ENCODE results near the gene SERTAD3. TPM values are rescaled to one million over a fixed set of nuclear protein-coding genes. Genes with fewer than 3 reads are reported as not detected.

The SERTAD3 gene
- total RNA-seq, 2 donors from 2014 or later, result 47.7 to 62.6 TPM

DNA sequence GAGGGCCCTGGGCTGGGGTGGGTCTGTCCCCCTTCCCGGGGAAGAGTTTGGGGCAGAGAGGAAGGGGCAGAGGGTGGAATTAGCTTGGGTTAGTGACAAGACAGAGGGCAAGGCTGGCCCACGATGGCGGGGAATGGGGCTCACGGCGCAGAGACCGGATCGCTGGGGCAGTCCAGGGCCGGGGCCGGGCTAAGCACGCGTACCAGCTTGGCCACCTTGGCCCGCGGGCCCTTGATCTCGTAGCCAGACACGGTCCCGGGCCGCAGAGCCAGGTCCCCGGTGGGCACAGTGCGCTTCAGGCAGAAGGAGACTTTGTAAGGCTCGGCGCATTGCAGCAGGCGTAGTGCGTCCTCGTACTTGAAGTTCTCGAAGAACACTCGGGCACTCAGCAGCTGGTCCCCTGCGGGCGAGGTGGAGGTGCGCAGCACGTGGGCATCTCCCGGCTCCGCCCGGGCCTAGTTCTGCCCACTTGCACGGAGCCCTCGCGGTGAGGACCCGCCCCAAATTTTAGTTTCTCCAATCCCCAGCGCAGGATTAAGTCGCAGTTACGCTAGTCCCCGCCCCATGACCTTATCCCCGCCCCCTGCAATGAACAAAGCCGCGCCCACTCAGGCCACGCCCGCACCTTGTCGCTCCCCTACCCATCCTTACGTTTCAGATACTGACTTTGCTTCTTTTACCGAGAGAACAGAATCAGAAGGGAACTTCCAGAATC, 45.6 kb downstream of the SERTAD3 start:
- Histone ChIP-seq H3K27ac (ENCODE audit: low read depth, low read length) (no peak overlapping the region), H3K4me1 (ENCODE audit: control insufficient read depth, insufficient read depth, low read length) (no peaks in the 10 kb centered on the region), H3K9ac (ENCODE audit: extremely low read depth, low read length, poor library complexity, severe bottlenecking) (no peak overlapping the region), H3K9me3 (ENCODE audit: control insufficient read depth, low read length) (no peaks in the 10 kb centered on the region), H3K27me3 (ENCODE audit: control insufficient read depth, insufficient read depth, low read length, poor library complexity, severe bottlenecking) (no peaks in the 10 kb centered on the region), H3K4me3 (ENCODE audit: low read length) (no peak overlapping the region), H3K36me3 (ENCODE audit: control insufficient read depth, insufficient read depth, low read length) (no peaks in the 10 kb centered on the region)
- DNase-seq, result peak; percentile 96
- Mint-ChIP-seq H3K4me3 (no peak overlapping the region), H3K9me3 (no peaks in the 10 kb centered on the region), H3K27ac (no peak overlapping the region), H3K36me3 (ENCODE audit: low read depth) (no peaks in the 10 kb centered on the region), H3K27me3 (ENCODE audit: insufficient read depth) (peaks cover 48% of the 10 kb centered on the region), H3K4me1 (no peaks in the 10 kb centered on the region)
- WGBS, 2 experiments (ENCODE audit: insufficient coverage in 1 of 2, insufficient read length in 1 of 2), result 89 to 93% methylated on average over 32 to 49 of the region's 49 CpGs
- TF ChIP-seq, protein P1, sequence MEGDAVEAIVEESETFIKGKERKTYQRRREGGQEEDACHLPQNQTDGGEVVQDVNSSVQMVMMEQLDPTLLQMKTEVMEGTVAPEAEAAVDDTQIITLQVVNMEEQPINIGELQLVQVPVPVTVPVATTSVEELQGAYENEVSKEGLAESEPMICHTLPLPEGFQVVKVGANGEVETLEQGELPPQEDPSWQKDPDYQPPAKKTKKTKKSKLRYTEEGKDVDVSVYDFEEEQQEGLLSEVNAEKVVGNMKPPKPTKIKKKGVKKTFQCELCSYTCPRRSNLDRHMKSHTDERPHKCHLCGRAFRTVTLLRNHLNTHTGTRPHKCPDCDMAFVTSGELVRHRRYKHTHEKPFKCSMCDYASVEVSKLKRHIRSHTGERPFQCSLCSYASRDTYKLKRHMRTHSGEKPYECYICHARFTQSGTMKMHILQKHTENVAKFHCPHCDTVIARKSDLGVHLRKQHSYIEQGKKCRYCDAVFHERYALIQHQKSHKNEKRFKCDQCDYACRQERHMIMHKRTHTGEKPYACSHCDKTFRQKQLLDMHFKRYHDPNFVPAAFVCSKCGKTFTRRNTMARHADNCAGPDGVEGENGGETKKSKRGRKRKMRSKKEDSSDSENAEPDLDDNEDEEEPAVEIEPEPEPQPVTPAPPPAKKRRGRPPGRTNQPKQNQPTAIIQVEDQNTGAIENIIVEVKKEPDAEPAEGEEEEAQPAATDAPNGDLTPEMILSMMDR (conservative IDR thresholded peaks at IDR 0.05), result no peak

- Mint-ChIP-seq H3K4me3 (no peak overlapping the region), H3K27me3 (ENCODE audit: insufficient read depth) (peaks cover 45% of the 10 kb centered on the region), H3K36me3 (ENCODE audit: low read depth) (no peaks in the 10 kb centered on the region), H3K9me3 (no peaks in the 10 kb centered on the region), H3K27ac (no peak overlapping the region), H3K4me1 (no peaks in the 10 kb centered on the region)
- Histone ChIP-seq H3K36me3 (ENCODE audit: control insufficient read depth, insufficient read depth, low read length) (no peaks in the 10 kb centered on the region), H3K4me3 (ENCODE audit: low read length) (no peak overlapping the region), H3K27ac (ENCODE audit: low read depth, low read length) (no peak overlapping the region), H3K9me3 (ENCODE audit: control insufficient read depth, low read length) (no peaks in the 10 kb centered on the region), H3K9ac (ENCODE audit: extremely low read depth, low read length, poor library complexity, severe bottlenecking) (no peak overlapping the region), H3K4me1 (ENCODE audit: control insufficient read depth, insufficient read depth, low read length) (no peaks in the 10 kb centered on the region), H3K27me3 (ENCODE audit: control insufficient read depth, insufficient read depth, low read length, poor library complexity, severe bottlenecking) (no peaks in the 10 kb centered on the region)
- TF ChIP-seq, protein P1 (conservative IDR thresholded peaks at IDR 0.05), result no peak
- 89 to 94% methylated on average over 21 to 22 of the region's 22 CpGs for WGBS, 2 experiments (ENCODE audit: insufficient coverage in 1 of 2, insufficient read length in 1 of 2)
- no peak for DNase-seq
These were observed 46.6 kb downstream of the SERTAD3 start for GRCh38 chr19:40397568-40397906.

GRCh38 chr19:40396886-40397567, 47.1 kb downstream of the SERTAD3 start:
- H3K4me1 Mint-ChIP-seq, result no peaks in the 10 kb centered on the region
- Histone ChIP-seq H3K4me3 (ENCODE audit: low read length) (no peak overlapping the region), H3K9ac (ENCODE audit: extremely low read depth, low read length, poor library complexity, severe bottlenecking) (no peak overlapping the region), H3K4me1 (ENCODE audit: control insufficient read depth, insufficient read depth, low read length) (no peaks in the 10 kb centered on the region), H3K27ac (ENCODE audit: low read depth, low read length) (no peak overlapping the region), H3K36me3 (ENCODE audit: control insufficient read depth, insufficient read depth, low read length) (no peaks in the 10 kb centered on the region), H3K9me3 (ENCODE audit: control insufficient read depth, low read length) (no peaks in the 10 kb centered on the region), H3K27me3 (ENCODE audit: control insufficient read depth, insufficient read depth, low read length, poor library complexity, severe bottlenecking) (no peaks in the 10 kb centered on the region)
- no peak overlapping the region for H3K27ac Mint-ChIP-seq
- H3K36me3 Mint-ChIP-seq (ENCODE audit: low read depth), result no peaks in the 10 kb centered on the region
- peaks cover 45% of the 10 kb centered on the region for H3K27me3 Mint-ChIP-seq (ENCODE audit: insufficient read depth)
- TF ChIP-seq, protein P1 (conservative IDR thresholded peaks at IDR 0.05), result no peak
- H3K4me3 Mint-ChIP-seq, result no peak overlapping the region
- no peaks in the 10 kb centered on the region for H3K9me3 Mint-ChIP-seq
- WGBS, 2 experiments (ENCODE audit: insufficient coverage in 1 of 2, insufficient read length in 1 of 2), result 90 to 92% methylated on average over 8 to 20 of the region's 20 CpGs
- no peak for DNase-seq
